CD4-positive, alpha-beta T cell treated with Interleukin-17A for 4 hours (primary cell): ENCODE data around the gene MAGEB17.
"Not testable (repeated sequence)": the region's sequence is repeated elsewhere in the genome, so short reads cannot be mapped to it uniquely, and the experiment has no call there.

Experiments used
- DNase-seq: peaks from one replicate; pipeline ENCODE4 v3.0.0-alpha.2; 2020; ENCODE audit warnings: mixed read lengths

MAGEB17 gene

DNA sequence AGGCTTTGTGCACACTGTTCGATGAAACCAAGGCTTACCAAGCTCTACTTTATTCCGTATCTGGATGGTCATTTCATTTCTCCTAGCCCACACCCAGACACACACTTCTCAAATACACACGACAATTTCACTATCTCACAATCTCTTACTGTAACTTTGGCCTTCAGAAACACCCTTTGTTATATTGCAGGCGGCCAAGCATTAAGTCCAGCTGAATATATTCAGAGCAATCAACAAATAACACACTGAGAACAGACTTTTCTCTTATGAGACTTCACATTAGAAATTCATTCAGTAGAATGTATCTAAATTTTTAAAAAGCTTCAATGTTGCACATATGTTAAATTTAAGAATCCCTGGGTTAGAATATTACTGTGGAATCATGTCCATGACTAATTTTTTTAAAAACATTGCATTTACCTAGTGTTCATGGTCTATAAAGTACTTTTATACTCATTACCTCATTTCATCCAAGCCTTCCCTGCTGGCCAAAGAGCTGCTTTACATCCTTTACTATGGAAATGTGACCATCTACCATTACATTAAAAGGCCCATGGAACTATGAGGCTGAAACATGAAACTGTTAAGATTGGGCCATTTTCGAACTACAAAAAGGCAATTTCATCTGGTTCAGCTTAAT is 10.5 kb upstream of the MAGEB17 start:
- DNase-seq: no peak

- DNase-seq: no peak
These were observed 6.6 kb upstream of the MAGEB17 start for GRCh38 chrX:16160729-16161128.

GRCh38 chrX:16161173-16161572 is 6.1 kb upstream of the MAGEB17 start:
- not testable (repeated sequence) for DNase-seq

DNA sequence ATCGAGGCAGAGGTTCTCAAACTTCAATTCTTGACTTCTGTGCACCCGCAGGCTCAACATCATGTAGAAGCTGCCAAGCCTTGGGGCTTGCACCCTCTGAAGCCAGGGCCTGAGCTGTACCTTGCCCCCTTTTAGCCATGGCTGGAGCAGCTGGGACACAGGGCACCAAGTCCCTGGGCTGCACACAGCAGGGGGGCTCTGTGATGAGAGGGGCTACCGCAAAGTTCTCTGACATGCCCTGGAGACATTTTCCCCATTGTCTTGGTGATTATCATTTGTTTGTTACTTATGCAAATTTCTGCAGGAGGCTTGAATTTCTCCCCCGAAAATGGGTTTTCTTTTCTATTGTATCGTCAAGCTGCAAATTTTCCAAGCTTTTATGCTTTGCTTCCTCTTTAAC is 4.9 kb upstream of the MAGEB17 start:
- DNase-seq: no peak

- DNase-seq: no peak
These were observed 2.5 kb upstream of the MAGEB17 start for GRCh38 chrX:16164748-16165147.

- DNase-seq: no peak
These were observed 3.8 kb downstream of the MAGEB17 start for GRCh38 chrX:16171039-16171438.

DNA sequence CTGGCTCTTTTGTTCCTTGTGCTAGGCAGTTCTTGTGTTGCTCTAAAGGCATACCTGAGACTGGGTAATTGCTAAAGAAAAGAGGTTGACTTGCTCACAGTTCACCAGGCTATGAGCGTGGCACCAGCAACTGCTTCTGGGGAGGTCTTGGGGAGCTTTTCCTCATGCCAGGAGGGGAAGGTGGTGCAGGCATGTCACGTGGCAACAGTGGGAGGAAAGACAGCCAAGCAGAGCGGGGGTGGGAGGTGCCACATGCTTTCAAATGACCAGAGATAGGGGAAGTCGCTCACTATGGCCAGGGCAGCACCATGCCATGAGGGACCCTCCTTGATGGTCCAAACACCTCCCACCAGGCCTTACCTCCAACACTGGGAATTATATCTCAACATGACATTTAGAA is 4.7 kb downstream of the MAGEB17 start:
- DNase-seq: no peak

DNA sequence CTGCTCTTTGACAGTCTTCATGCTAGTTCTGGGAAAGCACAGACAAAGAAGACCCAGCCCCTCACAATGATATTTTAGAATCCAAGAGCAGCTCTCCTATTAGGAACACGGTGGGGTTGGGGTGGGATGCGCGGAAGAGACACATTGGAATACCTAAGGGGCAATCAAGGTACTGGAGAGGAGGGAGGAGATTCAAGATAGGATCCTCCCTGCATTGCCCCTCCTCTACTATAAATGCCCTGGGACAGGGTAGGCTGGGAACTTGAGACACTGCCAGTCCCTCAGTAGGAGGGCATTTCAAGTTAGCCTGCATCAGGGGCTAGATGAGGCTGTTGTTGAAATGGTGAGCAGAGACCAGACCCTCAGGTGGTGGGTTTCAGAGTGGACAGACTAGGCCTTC is 5.1 kb downstream of the MAGEB17 start:
- DNase-seq: no peak

DNA sequence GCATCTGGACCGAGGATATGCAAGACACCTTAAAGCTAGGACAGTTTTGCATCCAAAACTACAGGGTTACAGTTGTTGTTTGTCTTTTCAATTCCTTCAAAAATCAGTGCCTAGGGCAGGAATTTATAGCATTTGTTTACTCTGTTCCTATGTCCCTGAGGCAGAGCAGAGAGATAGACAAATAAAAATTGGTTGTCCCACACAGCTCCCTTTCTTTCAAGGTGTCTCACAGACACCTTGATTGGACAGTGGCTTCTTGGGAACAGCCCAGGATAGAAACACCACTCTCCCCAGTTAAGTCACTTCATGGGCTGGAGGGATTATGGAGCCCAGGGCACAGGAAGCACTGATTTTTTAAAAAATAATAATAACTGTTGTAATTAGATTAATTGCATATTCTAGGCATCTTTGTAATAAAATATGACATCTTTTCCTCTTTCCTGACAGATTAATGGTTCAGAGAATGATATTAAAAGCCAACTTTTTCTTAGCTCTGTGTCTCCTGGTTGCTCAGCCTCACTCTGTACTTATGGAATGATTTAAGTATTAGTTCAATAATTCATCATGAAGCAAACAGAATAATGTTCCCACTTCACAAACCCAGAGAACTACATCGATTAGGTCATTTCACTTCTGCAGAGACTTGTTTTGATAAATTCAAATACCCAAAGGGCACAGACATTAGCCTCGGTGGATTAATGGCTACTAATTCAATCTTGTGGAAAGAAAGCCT is 8.2 kb downstream of the MAGEB17 start:
- DNase-seq: no peak

GRCh38 chrX:16177260-16177659 is 10.0 kb downstream of the MAGEB17 start:
- DNase-seq: no peak

- not testable (repeated sequence) for DNase-seq
These were observed 16.6 kb downstream of the MAGEB17 start for GRCh38 chrX:16183843-16184242.

DNA sequence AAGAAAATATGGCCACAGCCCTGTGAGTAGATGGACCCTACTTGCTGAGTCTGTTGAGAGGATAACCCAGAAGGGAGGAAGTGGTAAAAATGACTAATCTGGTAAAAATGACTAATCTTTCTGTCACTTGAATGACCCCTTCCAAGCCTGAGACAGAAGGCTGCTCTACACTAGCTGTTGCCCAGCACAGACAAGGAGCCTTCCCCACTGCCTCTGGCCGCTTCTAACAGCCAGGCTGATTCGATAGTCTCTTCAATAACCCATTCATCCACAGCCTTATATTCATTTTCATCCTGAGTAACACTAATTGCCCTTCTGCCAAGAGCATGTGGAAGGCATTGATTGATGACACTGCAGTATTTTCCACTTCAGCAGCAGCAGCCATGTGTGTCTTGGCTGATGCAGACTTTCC is 18.4 kb downstream of the MAGEB17 start:
- no peak for DNase-seq

- no peak for DNase-seq
These were observed 19.2 kb downstream of the MAGEB17 start for GRCh38 chrX:16186380-16187007.

DNA sequence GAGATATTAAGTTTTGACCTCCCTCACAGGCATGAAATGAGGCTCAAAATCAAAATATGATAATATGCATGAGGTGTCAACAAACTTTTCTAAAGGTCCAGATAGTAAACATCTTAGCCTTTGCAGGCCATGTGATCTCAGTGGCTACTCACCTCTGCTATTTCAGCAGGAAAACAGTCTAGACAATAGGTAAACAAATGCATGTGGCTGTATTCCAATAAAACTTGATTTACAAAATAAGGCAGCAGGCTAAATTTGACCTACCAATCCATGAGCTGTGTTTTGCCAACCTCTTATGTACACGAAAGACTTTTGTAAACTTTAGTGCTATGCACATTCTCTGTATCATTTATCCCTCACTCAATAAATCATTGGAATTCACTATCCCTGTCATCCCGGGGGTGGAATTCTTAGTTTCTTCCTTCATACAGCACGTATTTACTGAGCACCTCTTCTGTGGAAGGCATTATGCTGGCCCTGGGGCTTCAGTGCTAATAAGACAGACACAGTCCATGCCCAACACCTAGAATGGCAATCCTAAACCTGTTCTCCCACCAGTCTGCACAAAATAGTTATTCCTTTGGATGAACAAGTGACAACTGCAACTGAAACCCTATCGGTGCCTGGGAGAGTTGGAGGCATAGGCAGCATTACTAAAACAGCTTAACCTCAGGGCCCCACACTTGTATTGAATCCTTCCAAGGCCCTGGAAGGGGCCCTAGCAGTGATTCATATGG is 19.9 kb downstream of the MAGEB17 start:
- no peak for DNase-seq

- no peak for DNase-seq
These were observed 21.4 kb downstream of the MAGEB17 start for GRCh38 chrX:16188687-16189086.

DNA sequence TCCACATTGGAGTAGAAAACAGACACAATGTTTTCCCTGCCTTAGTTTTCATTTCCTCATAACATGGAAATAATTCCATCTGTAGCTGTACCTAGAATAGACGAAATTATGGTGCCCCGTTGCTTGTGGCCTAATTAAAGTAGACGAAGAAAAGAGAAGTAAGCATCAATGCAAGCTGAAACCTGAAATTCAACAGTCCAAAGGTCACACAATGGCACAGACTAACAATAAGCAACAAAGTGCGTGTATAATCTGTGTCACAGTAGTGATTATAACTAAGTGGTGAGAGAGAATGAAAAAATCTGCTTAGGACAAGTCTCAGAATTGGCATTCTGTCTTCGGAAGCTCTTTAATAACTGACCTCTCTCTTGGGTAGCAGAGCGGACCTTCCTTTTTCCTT is 24.3 kb downstream of the MAGEB17 start:
- no peak for DNase-seq

DNA sequence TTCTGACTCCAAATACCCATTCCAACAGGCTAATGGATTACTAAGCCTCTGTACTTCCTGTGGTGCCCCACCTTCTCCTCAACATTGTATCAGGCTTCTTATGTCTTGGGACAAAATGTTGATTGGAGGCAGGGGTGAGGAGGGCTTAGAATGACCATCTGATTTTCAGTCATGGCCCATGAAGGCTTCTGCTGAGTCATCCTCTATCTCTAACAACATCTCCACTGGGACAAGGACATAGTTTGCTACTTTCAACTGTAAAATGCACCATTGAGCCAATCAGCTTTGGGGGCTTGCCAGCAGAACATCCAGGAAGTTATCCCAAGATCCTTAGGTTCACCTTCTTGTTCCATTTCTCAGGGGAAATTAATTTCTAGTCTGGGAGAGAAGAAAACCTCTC is 29.5 kb downstream of the MAGEB17 start:
- DNase-seq: no peak

DNA sequence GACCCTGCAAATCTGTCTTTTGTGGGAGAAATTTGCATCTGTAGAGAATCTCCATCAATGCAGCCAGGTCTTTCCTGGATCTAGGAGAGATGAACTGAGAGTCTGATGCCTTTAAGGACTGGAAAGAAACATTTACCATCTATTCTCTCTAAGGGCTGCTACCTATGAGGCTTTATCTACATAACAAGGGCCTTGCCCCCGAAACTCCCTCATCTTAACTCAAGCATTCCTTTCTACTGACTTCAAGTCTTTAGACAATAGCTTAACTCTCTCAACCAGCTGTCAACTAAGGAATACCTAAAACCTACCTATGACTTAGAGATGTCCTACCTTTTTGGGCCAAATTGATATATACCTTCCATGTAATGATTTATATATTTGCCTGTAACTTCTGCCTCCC is 32.1 kb downstream of the MAGEB17 start:
- no peak for DNase-seq

GRCh38 chrX:16202943-16203342 is 35.7 kb downstream of the MAGEB17 start:
- DNase-seq: no peak

GRCh38 chrX:16204538-16204937 is 37.3 kb downstream of the MAGEB17 start:
- DNase-seq: no peak

- DNase-seq: no peak
These were observed 38.6 kb downstream of the MAGEB17 start for GRCh38 chrX:16205840-16206239.

GRCh38 chrX:16207634-16208033 is 40.4 kb downstream of the MAGEB17 start:
- DNase-seq: no peak

DNA sequence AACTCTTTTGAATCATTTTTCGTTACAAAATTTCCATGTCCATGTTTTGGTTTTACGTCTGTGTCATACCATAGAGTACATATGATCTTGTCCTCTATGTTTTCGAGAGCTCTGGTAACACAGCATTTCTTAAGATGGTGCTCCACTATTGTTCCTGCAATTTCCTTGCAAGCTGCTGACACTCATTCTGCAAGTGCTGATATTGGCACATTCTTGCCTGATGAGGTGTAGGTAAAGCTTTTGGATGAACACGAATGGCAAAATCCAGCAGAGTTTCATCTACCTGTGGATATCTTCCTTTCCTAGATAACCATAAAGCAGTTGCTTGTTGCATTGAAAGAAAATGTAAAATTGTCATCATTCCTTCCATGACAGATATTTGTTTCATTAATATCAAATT is 41.3 kb downstream of the MAGEB17 start:
- DNase-seq: no peak

GRCh38 chrX:16210061-16210460 is 42.8 kb downstream of the MAGEB17 start:
- no peak for DNase-seq
